SIG-M5 (cell line): ENCODE measurements around the gene SNCB.

ENCODE experiments used
- DNase-seq: peaks from one replicate; lab custom pipeline; 2025; lab: John Stamatoyannopoulos, UW

Gene SNCB

DNA sequence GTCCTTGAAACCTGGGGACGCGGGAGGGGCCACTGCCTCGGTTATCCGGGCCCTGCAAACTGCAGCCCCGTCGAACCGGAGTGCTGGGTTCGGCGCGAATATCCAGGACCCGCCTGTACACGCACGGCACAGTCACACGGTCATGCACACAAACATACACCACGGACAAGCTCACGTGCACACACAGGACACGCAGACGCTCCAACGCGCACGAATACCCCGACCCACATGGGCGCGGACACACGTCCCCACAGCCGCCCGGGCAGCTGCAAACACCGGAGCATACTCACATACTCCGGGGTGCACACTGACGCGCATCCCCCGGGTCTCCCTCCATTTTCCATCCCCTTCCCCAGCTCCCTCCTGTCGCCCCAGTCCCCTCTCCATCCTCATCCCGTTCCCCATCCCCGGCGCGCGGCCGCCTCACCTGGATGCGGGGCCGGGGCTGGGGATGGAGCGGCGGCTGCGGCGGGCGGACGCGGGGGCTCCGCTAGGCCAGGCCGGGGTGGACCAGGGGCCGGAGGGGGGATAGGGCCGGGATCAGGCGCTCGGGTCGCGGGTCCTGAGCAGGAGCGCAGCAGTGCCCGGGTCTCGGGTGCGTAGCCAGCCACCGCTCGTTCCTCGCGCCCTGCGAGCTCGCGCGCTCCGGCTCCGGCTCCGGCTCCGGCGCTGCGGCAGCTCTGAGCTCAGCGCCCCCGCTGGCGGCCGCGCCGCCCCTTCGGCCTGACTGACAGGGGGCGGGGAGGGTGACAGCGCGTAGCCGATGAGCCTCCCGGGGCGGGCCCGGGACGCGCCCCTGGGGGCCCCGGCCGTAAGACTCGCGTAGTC is at the start of gene SNCB, which contains the start of gene EIF4E1B:
Gene SNCB (minus strand): TSS at position 682 of the 828 bp plus-strand sequence. CDS start 880 bp downstream, outside the sequence.
Gene EIF4E1B (plus strand): TSS at position 823 of the 828 bp plus-strand sequence. CDS start 12,113 bp downstream, outside the sequence.
- no peak for DNase-seq

DNA sequence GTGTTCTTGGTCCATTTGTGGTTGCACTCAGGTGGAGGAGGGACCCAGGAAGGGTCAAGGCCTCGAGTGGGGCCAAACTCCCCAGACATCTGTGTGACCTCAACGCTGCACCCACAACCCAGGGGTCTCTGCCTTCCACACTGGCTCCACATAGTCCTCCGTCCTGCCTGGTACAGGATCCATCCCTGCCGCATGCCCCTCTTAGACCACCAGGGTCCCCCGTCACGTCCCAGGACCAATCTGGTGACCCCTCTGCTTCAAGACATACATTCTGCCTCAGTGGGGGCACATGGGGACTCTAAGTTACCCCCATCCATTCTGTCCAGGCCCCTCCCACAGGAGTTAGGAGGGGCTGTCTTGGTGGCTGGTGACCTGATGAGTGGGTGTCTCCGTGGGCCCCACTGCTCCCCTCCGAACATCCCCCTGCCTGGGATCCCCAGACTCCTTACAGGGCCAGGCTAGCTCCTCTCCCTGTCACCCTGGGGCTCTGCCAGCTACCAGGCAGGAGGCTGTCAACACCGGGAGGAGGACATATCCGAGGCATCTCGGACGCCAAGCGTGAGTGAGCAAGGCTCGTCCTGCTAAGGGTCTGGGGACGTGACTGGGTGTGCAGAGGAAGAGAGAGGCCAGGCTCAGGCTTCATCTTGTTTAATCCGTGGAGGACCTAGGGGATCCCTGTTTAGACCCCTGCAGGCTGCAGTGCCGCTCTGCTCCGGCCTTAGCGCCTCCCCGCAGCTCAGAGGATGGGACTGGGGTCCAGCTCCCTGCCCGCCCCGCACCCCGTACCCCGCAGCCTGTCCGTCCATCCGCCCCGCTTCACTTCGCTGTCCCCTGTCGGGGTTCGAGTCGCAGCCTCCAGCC is 49.3 kb upstream of the SNCB start:
- no peak for DNase-seq

DNA sequence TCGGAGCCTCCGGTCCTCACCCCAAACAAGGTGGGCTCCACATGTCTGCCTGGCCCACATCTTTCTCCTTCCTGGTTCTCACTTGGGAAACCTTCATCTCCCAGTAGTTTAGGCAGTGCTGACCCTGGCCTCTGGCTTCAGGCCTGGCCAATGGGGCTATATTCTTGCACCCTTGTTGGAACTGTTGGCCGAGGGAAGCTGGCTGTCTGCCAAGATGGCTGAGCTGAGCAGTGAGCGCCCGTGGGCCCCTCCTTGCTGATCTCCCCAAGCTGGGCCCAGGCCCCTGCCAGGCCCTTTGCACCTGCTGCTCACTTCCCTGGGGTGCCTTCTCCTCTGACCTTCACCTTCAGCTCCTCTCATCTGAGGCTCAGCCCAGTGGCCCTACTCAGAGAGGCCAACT is 48.2 kb upstream of the SNCB start:
- DNase-seq: no peak

DNA sequence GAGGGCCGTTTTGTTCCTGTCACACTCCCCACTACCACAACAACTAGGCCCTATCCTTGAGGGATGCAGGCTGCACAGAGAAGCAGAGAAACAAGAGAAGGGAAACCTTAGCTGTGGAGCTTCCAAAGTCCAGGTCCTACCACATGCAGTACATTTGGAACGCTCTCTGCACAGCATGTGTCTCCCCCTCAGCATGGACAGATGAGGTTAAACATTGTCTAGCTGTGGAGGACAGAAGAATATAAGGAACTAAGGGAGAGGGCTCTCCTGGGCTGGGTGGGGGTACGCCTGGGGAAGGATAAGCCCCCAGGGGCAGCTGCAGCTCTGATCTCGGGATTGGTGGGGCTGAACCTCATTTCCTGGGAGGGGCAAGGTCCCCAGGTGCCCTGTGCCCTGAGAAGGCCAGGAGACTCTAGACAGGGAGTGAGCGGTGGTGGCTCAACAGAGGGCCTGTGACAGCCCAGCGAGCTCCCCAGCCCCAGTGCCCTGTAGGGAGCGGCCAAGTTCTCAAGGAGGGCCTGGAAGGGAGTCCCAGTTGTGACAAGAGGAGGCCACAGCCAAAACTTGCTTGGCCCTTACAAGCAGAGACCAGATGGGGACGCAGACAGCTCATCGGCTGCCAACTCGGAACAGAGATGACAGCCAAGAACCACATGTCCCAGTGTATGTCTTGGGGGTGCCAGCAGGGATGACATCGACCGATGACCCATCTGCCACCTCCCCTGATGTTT is 47.0 kb upstream of the SNCB start:
- no peak for DNase-seq

DNA sequence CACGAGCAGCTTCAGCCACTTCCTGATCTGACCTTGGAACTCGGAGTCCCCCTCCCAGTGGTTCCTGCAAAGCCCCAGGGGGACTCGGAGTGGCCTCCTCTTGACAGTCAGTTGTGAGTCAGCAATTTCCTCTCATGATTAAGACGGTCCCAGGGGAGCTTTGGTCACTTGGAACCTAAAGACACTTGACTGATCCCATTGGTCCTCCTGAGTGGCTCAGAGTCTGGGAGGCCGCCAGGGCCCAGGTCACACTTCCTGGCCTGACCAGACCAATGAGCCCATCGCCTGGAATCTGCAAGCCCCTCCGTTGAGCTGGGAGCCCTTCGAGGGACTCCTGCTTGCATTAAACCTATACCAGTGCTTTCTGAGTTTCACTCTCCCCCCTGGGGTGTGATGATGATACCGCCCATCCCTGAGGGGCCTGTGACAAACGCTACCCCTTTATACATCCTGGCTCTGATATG is 46.1 kb upstream of the SNCB start:
- no peak for DNase-seq

DNA sequence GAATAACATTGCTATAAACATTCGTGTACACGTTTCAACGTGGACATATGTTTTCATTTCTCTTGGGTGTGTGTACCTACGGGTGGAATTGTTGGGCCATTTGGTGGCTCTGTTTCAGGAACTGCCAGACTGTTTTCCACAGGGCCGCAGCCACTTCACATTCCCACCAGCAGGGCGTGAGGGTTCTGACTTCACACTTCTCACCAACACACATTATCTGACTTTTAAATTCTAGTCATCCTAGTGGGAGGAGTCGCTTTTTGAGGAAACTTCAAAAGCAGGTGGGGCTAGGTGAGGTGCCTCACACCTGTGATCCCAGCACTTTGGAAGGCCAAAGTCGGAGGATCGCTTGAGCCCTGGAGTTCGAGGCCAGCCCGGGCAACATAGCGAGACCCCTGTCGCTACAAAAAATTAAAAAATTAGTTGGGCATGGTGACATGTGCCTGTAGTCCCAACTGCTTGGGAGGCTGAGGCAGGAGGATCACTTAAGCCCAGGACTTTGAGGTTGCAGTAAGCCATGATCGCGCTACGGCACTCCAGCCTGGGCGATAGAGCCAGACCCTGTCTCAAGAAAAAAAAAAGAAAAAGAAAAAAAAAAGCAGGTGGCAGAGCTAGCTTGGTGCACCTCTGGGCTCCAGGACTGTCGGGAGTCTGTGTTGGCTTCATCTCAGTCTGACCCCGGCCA is 45.5 kb upstream of the SNCB start:
- DNase-seq: no peak

DNA sequence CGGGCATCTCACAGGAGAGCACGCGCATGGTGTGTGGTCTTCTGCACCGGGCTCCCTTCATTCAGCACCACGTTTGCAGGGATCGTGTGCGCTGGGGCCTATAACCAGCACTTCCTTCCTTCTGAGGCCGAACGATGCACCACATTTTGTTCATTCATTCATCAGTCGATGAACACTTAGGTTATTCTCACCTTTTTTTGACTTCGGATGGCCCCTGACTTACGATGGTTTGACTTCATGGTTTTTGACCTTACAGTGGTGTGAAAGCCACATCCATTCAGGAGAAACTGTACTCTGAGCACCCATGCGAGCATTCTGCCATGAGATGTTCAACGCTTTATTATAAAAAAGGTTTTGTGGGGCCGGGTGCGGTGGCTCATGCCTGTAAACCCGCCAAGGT is 44.5 kb upstream of the SNCB start:
- no peak for DNase-seq

DNA sequence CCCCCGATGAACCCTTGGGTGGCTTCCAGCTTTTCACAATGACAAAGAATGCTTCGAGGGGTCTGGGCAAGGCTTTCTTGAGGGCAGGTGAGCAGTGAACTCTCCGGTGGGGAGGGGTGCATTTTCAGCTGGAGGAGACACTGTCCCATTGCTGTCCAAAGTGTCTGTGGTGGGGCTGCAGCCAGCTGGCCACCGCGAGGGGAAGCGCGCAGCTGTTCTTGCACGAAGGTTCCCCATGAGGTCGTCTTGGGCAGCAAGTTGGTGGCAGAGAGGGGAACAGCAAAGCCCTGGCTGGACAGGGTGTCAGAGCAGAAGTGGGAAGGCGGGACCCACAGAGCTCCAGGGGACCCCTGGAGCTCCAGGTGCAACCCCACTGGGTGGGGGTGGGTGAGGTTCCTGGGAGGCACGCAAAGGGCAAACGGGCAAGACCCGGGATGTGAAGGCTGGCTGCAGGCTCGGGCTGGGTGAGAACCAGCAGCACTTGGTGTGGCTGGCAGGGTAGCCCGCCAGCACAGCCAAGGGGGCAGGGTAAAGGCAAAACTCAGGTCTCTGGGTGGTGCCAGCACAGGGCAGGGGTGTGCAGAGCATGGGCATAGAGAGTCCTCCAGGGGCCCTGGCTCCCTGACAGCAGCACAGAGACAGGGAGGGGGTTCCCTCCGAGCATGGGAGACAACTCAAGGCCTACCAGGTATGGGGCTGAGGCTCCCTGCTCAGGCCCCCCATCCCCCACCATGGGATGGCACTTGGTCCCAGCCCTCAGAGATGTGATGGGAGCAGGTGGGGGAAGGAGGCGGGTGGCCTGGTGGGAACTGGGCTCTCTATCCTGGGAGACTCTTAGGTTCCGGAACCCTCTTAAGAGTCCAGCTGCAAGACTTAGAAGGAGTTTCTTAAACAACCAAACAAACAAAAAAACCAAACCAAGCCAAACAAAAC is 43.6 kb upstream of the SNCB start:
- DNase-seq: no peak

DNA sequence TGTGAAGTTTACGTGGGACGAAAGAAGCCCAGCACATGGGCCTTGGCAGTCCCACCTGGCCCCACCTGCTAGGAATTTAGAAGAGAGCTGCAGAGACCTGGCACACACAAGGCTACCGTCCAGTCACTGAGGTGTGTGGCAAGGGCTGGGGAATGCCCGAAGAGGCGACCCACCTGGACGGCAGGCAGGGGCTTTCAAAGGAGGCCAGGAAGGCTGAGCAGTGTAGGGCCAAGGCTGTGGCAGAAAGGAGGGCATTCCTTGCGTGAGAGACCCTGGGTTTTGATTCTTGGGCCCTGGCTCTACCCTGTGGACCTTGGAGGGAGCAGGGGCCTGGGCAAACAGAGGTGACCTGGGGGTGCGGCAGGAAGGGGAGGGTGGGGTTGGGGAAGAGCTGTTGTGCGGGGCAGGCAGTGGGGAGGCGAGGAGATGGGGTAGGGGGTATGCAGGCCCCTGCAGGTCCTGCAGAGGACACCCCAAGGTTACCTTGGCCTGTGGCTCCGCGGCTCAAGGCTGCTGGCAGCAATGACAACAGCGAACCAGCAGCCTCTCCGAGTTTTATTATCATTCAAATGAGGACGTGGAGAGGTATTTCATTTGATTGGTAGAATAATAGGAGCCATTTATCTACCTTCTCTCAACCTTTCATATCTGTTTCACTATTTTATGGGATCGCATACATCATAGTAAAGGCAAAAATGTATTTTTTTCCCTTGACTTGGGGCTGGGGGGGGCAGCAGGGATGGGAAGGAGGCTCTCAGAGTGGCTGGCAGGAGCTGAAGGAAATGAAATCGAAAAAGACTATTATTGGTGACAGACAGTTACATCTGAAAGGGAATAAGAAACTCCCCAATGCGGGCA is 41.8 kb upstream of the SNCB start:
- DNase-seq: no peak

DNA sequence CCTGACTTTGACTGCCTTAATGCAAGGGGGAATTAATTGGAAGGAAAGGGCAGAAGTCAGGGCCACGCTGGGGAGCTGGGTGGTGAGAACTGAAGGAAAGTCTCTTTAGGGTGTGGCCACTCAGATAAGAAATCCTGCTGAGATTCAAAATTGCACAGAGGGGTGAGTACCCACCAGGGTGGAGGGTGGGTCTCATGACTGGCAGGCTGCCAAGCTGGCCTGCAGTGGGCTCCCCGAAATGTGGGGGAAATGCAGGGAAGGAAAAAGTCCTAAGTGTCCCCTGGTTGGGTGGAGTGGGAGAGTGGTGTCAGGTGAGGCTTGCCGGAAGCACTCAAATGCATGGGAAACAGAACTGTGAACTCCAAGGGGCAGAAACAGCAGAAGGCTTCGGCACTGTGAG is 41.1 kb upstream of the SNCB start:
- no peak for DNase-seq

DNA sequence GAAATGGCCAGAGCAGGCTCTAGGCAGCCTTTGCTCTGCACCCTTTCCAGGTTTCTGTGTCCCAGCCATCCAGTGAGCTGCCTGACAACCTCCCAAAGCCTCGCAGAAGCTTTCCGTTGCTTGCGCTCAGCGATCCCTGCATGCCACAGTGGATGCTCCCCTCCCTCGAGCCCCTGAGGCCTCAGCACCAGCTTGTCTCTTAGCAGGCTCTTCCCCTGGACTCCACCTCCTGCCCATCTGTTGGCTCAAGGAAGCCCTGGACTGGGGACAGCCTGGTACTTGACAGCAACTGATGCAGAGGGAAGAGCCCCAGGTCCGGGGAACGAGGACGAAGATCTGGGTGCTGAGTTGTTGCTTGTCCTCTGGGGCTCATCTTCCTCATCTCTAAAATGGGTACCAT is 40.1 kb upstream of the SNCB start:
- DNase-seq: no peak

DNA sequence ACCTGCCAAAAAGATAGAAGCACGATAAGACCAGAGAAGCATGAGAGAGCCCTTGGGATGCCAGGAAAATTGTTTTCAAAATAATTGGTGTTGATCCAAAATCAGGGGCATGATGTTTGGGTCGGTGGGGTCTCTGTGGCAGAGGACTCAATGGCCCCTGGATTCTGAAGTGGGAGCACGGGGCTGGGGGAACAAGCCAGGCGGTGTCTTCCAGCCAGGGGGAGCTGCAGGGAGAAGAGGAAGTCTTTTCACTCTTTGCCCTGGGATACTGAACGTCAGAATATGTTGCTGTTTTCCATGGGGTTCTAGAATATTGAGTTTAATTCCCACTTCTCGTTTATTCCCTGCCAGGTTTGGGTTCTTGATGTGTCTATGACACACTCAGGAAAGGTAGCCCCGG is 37.3 kb upstream of the SNCB start:
- DNase-seq: no peak

DNA sequence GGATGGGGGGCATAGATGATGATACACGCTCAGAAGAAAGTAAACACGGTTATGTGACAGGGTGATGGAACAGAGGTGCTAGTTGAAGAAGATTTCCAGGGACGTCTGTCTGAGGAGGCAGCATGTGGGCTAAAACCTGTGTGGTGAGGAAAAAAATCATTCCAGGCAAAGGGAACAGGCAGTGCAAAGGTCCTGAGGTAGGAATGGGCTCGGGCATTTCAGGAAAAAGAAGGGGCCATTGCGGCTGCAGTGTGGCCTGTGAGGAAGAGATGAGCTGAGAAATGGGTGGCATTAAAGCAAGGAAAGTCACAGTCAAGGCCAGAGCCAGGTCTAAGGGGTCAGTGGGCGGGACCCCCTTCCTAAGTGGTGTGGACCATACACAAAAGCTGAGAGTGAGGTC is 35.2 kb upstream of the SNCB start:
- DNase-seq: no peak

DNA sequence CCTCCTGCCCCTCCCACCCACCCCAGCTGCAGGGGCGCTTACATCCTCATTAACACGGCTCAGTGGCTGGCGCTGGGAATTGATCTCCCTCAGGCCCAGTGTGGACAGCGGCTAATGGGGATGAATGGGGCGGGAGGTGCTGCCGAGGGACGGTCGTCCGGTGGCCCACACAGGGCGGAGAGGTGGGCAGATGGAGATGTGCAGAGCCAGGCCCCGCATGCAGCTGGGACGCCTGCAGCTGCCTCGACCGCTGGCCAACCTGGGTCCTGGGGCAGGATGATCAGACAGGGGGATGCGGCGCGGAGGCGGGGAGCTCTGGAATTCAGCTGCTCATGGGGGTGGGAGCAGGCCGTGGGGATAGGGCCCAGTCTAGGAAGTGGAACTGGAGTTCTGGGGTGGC is 34.6 kb upstream of the SNCB start:
- no peak for DNase-seq

DNA sequence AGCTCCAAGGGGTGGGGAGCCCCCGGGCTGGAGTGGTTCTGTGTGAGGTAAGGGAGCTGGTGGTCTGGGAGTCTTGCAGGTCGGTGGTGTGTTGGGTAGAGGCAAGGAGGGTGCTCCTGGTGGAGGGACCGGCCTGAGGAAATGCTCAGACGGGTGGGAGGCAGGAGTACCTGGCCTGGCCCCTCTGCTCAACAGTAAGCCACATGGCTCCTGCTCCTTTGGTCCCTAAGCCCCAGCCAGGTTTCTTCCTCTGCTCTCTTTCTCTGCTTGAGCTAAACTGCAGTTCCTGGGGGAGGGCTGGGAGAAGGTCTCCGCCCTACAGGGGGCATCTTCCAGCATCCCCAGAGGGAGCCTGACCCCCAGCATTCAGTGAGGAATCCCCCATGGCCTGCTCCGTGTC is 34.1 kb upstream of the SNCB start:
- DNase-seq: no peak

DNA sequence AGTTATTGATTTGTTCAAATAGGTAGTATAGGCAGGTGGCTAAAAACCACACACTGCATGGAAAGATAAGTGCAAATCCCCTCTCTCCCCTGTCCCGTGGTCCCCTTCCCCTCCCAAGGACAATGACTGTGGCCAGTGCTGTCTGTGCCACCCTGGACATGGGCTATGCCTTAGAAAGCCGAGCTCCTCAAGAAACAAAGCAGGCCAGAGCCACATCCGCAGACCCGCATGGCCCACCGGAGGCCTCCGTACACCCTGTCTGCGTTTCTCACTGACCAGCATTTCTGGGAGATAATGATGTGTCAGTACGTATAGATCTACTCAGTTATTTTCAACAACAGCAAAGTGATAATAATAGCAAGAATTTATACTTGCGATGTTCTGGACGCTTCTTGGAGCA is 33.2 kb upstream of the SNCB start:
- no peak for DNase-seq

DNA sequence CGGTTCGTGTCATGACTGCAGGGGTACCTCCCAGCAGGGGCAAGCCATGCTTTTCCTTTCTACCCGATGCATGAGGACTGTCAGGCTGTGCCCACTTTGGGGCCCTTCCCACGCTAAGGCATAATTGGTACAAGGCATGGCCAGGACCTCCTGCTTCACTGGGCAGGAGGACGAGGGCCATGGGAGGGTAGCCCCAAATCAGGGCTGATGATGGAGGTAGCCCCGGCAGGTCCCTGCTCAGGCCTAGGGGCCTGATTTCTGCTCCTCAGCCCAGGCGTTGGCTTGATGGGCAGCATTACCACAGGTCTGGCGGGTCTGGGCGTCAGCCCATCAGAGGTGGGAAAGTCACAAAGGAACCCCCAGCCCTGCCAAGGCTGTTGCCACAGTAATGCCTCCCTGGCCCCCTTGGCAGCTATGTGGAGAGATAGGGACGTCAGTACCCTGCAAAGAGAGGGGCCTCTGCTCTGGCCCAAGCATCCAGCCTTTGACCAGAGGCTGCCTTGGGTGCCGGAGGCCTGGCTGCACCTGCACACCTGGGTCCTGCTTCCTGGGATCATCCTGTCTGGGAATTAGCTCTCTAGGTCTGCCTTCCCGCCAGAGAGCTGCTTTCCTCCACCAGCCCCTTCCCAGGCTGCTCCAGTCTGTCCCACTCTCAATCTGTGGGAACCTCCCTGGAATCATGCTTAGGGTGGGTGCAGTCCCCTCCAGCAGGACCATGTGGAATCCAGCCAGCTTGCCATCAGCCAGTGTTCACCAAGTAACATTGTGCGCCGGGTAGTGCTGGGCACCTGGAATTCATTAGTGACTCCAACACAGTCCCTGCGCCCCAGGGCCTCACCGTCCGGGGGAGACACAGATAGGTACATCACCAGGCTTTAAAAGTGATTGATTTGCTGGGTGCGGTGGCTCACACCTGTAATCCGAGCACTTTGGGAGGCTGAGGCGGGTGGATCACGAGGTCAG is 32.3 kb upstream of the SNCB start:
- DNase-seq: no peak

DNA sequence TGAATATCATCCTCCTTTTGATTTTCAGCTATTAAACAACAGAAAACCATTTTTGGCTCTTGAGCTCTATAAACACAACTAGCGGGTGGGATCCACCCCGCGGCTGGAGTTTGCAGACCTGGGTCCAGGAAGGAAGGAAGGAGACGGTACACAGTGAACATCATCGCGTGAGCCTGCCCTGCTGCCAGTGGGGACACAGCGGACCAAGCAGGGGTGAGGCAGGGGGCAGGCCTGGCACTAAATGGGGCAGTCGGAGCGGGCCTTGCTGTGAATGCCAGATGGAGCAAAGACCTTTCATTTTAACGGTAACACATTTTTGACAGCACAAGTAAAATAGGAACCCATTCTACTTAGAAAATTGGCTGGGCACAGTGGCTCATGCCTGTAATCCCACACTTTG is 31.3 kb upstream of the SNCB start:
- DNase-seq: no peak
